B cell (primary cell): ENCODE data around the gene TPK1. TPM values are rescaled to one million over a fixed set of nuclear protein-coding genes. Genes with fewer than 3 reads are reported as not detected.
"Not testable (repeated sequence)": the region's sequence is repeated elsewhere in the genome, so short reads cannot be mapped to it uniquely, and the experiment has no call there.

Source experiments
- ATAC-seq: fragments of 200-7000 bp; cut with Tn5 transposase; one replicate; pipeline ENCODE4 v1.10.0; 2021; ENCODE audit warnings: low read depth, mild to moderate bottlenecking, moderate number of reproducible peaks, moderate library complexity
- CTCF ChIA-PET: fragments of 350-600 bp; sonication (Branson Sonifier 250); formaldehyde crosslinking; loops from one replicate; lab custom pipeline; 2021; ENCODE audit warnings: antibody characterized with exemption, inconsistent platforms; lab: Charles Lee
- POLR2A ChIA-PET: fragments of 350-600 bp; sonication (Branson Sonifier 250); formaldehyde crosslinking; loops from one replicate; lab custom pipeline; 2021; ENCODE audit warnings: antibody characterized with exemption; lab: Charles Lee
- DNase-seq: peaks from one replicate; pipeline ENCODE4 v3.0.0; 2013
- H2AFZ ChIP-seq: 2 replicates; pipeline ENCODE4 v1.6.1; 2012; ENCODE audit warnings: mild to moderate bottlenecking, low read depth, low read length; ENCODE audit not compliant: insufficient read depth, poor library complexity, severe bottlenecking
- H3K27ac ChIP-seq, 2 donors: 1 replicate in 1 of 2; 2 replicates in 1 of 2; pipeline ENCODE4 v1.5.1; 2012 to 2013; ENCODE audit warnings: low read length in 2 of 2, mild to moderate bottlenecking in 2 of 2, moderate library complexity in 1 of 2
- H3K27me3 ChIP-seq, 4 experiments: fragments of 200-600 bp in 1 of 4; sonication (generic) in 1 of 4; replicated peaks in 1 of 4; 1 replicate in 2 of 4; 2 replicates in 2 of 4; pipeline versions ENCODE4 v1.6.1 to v1.7.0; 2013 to 2016; ENCODE audit warnings: low read length in 3 of 4, mild to moderate bottlenecking in 2 of 4, mixed read lengths in 1 of 4, moderate library complexity in 1 of 4; ENCODE audit not compliant: insufficient read depth in 4 of 4, control insufficient read depth in 3 of 4; ENCODE audit errors: control extremely low read depth in 1 of 4
- H3K36me3 ChIP-seq, 2 experiments: replicated peaks in 1 of 2; 1 replicate in 1 of 2; 2 replicates in 1 of 2; pipeline versions ENCODE4 v1.6.1 to v1.7.1; 2013; ENCODE audit warnings: low read length in 1 of 2; ENCODE audit not compliant: insufficient read depth in 2 of 2, control insufficient read depth in 1 of 2; ENCODE audit errors: control extremely low read depth in 1 of 2, extremely low read depth in 1 of 2
- H3K4me1 ChIP-seq, 2 donors: fragments of 200-600 bp in 1 of 2; sonication (generic) in 1 of 2; 1 replicate in 1 of 2; 2 replicates in 1 of 2; pipeline versions ENCODE4 v1.5.1 to v1.6.1; 2013 to 2017; ENCODE audit warnings: low read length in 2 of 2; ENCODE audit not compliant: control insufficient read depth in 2 of 2, insufficient read depth in 2 of 2
- H3K4me2 ChIP-seq: replicated peaks from 2 replicates; pipeline ENCODE3; 2012; ENCODE audit warnings: mild to moderate bottlenecking, low read depth, low read length; ENCODE audit not compliant: poor library complexity, severe bottlenecking
- H3K4me3 ChIP-seq, 5 experiments: fragments of 200-600 bp in 1 of 5; sonication (generic) in 1 of 5; 1 replicate in 3 of 5; 2 replicates in 2 of 5; pipeline versions ENCODE4 v1.5.1 to v1.7.0; 2011 to 2016; ENCODE audit warnings: low read length in 4 of 5, mild to moderate bottlenecking in 4 of 5, low read depth in 2 of 5, control low read depth in 1 of 5, moderate library complexity in 1 of 5; ENCODE audit not compliant: insufficient read depth in 1 of 5; ENCODE audit errors: control extremely low read depth in 1 of 5, extremely low read depth in 1 of 5
- H3K79me2 ChIP-seq: fragments of 200-600 bp; sonication (generic); one replicate; pipeline ENCODE4 v1.6.0; 2016; ENCODE audit warnings: low read length; ENCODE audit not compliant: control insufficient read depth, insufficient read depth
- H3K9ac ChIP-seq: fragments of 200-600 bp; sonication (generic); 2 replicates; pipeline ENCODE4 v1.6.1; 2017; ENCODE audit warnings: mild to moderate bottlenecking, low read length, moderate library complexity
- H3K9me3 ChIP-seq, 3 donors: one replicate each; pipeline versions ENCODE4 v1.6.1 to v1.7.1; 2013; ENCODE audit warnings: low read length in 2 of 3; ENCODE audit not compliant: control insufficient read depth in 2 of 3, insufficient read depth in 1 of 3; ENCODE audit errors: control extremely low read depth in 1 of 3
- H4K20me1 ChIP-seq: 2 replicates; pipeline ENCODE4 v1.6.0; 2012; ENCODE audit warnings: mild to moderate bottlenecking, low read length; ENCODE audit not compliant: insufficient read depth, control insufficient read depth, poor library complexity, severe bottlenecking
- H3K27ac Mint-ChIP-seq: one replicate; pipeline ENCODE4 v1.8.0; 2021; ENCODE audit warnings: mixed read lengths
- H3K27me3 Mint-ChIP-seq: one replicate; pipeline ENCODE4 v1.8.0; 2021; ENCODE audit warnings: mixed read lengths
- H3K4me1 Mint-ChIP-seq: one replicate; pipeline ENCODE4 v1.8.0; 2021; ENCODE audit warnings: mixed read lengths
- H3K4me3 Mint-ChIP-seq: one replicate; pipeline ENCODE4 v1.8.0; 2021; ENCODE audit warnings: mixed read lengths
- H3K9me3 Mint-ChIP-seq: one replicate; pipeline ENCODE4 v1.8.0; 2022; ENCODE audit warnings: mixed read lengths; ENCODE audit not compliant: insufficient read depth
- CTCF ChIP-seq: fragments of 200-600 bp; IDR thresholded peaks from one replicate; pipeline ENCODE4 v1.8.0; 2022; ENCODE audit warnings: antibody characterized with exemption, mild to moderate bottlenecking
- EZH2 ChIP-seq: IDR thresholded peaks from 2 replicates; pipeline ENCODE4 v1.6.1; 2012; ENCODE audit warnings: borderline replicate concordance, low read depth, mild to moderate bottlenecking, moderate library complexity, low read length; ENCODE audit not compliant: insufficient read depth, poor library complexity, severe bottlenecking
- WGBS: methylation state at CpG from one replicate; pipeline ENCODE4 v1.1.5; 2013; ENCODE audit warnings: missing lambda C conversion rate; ENCODE audit not compliant: insufficient coverage; 5-methylcytosine and 5-hydroxymethylcytosine counted together
- intact Hi-C: fragments of 100-400 bp; cut with micrococcal nuclease; formaldehyde crosslinking; loops from one replicate; pipeline ENCODE4 v1.10.0; 2022
- polyA plus RNA-seq: library from polyadenylated mRNA; depleted of rRNA; stranded (reverse); fragments of >200 nt; gene quantifications from 2 replicates; pipeline ENCODE4 v1.2.3, GENCODE V29; 2012
- total RNA-seq, 2 donors: library from RNA; stranded (reverse); fragments of 120-200 nt in 1 of 2; gene quantifications; 1 replicate in 1 of 2; 2 replicates in 1 of 2; pipeline versions ENCODE4 v1.2.3 to v1.2.4, GENCODE V29; 2013 to 2022

TPK1 gene
- total and polyA plus RNA-seq, 2 donors (not counting 1 experiment from before 2014, with no cell fraction given) = 13.7 to 26.4 TPM

GRCh38 chr7:144780071-144780608 is 55.7 kb downstream of the TPK1 start:
- Histone ChIP-seq H3K79me2 (peaks cover 8% of the 10 kb centered on the region), H4K20me1 (no peaks in the 10 kb centered on the region), H2AFZ (no peak overlapping the region), H3K9me3 (no peaks in the 10 kb centered on the region), H3K36me3 (no peaks in the 10 kb centered on the region), H3K4me1 (no peaks in the 10 kb centered on the region), H3K27ac (no peak overlapping the region), H3K4me3 (no peak overlapping the region), H3K4me2 (no peak overlapping the region), H3K9ac (no peak overlapping the region), H3K27me3 (no peaks in the 10 kb centered on the region)
- Mint-ChIP-seq H3K4me3 (no peak overlapping the region), H3K4me1 (peaks cover 16% of the 10 kb centered on the region), H3K27me3 (no peaks in the 10 kb centered on the region), H3K9me3 (no peaks in the 10 kb centered on the region), H3K27ac (no peak overlapping the region)
- ATAC-seq (no peak), DNase-seq (no peak)
- WGBS = 95% methylated on average over 2 of the region's 4 CpGs
- CTCF ChIA-PET = no interaction called here
- POLR2A ChIA-PET = no interaction called here
- intact Hi-C loops = no loop called here
- TF ChIP-seq CTCF (no peak), EZH2 (no peak)

- H3K27ac ChIP-seq, H3K9ac ChIP-seq, H3K4me2 ChIP-seq, H3K4me3 Mint-ChIP-seq, H3K79me2 ChIP-seq, H3K27me3 ChIP-seq, H3K4me3 ChIP-seq, CTCF ChIA-PET, H2AFZ ChIP-seq, H3K9me3 ChIP-seq, ATAC-seq, POLR2A ChIA-PET, H3K4me1 ChIP-seq, DNase-seq, H4K20me1 ChIP-seq, H3K9me3 Mint-ChIP-seq, H3K36me3 ChIP-seq, H3K27ac Mint-ChIP-seq, H3K27me3 Mint-ChIP-seq, intact Hi-C loops: not testable (repeated sequence)
- H3K4me1 Mint-ChIP-seq = peaks cover 17% of the 10 kb centered on the region
- 100% methylated on average over 1 of the region's 3 CpGs for WGBS
Observed at GRCh38 chr7:144777889-144778288, 58.0 kb downstream of the TPK1 start.
